K562 (cell line): ENCODE data around the gene SLC2A13.

Experiments used
- CEBPB ChIP-seq: fragments of 450-650 bp; IDR thresholded peaks from 2 replicates; pipeline ENCODE4 v1.6.1; 2016; ENCODE audit warnings: missing genetic modification characterization, missing compliant biosample characterization
- KAT8 ChIP-seq: fragments of 450-650 bp; IDR thresholded peaks from 2 replicates; pipeline ENCODE4 v1.6.1; 2016; ENCODE audit warnings: low read depth, mild to moderate bottlenecking

DNA sequence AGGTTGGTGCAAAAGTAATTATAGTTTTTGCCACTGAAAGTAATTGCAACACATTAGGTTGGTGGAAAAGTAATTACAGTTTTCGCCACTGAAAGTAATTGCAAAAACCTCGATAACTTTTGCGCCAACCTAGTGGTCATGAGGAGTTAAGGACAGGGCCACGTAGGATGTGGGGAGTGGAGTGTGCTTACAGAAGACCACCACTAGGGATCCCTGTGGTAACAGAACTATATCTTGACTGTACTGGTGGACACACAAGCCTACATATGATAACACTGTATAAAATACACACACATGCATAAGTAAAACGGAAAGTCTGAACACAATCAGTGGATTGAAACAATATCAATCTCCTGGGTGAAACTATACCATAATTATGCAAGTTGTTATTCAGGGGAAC is 298.8 kb downstream of the SLC2A13 start:
- no peak for TF ChIP-seq KAT8
- TF ChIP-seq CEBPB (tag), result peak; percentile 34; the same call in 1 of the 2 replicates
